ENCODE data around the gene NEO1. TPM values are rescaled to one million over a fixed set of nuclear protein-coding genes. Genes with fewer than 3 reads are reported as not detected.

The NEO1 gene
- total and polyA plus RNA-seq, 9 donors = 19.6 to 49.7 (median 37.1) TPM

DNA sequence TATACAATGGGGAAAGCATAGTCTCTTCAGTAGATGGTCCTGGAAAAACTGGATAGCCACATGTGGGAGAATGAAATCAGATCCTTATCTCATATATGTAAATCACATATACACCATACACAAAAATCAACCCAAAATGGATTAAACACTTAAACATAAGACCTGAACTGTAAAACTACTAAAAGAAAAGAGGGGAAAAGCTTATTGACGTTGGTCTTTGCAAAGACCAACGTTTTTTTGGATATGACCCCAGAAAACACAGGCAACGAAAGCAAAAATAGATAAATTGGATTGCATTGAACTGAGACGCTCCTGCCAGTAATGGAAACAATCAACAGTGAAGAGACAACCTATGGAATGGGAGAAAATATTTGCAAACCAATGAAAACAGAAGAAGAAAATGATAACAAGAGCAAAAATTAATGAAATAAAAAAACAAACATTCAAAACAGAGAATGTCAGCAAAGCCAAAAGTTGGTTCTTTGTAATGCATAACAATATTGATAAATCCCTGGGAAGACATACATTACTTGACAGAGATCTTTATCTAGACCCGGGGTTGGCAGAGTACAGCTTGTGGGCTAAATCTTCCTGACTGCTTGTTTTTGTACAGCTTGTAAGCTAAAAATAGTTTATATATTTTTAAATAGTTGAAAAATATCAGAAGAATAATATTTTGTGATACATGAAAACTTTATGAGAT lies 86.9 kb downstream of the NEO1 start:
- no peaks in the 10 kb centered on the region for H3K4me1 ChIP-seq (ENCODE audit: control insufficient read depth, insufficient read depth, low read length)
- no peaks in the 10 kb centered on the region for H3K27me3 ChIP-seq (ENCODE audit: control insufficient read depth, insufficient read depth, low read length)
- WGBS (ENCODE audit: insufficient coverage) = 66% methylated on average over 3 of the region's 5 CpGs
- peak; percentile 53 for DNase-seq
- H3K4me3 ChIP-seq (ENCODE audit: low read length) = no peak overlapping the region
- no peak overlapping the region for H3K27ac ChIP-seq (ENCODE audit: low read length)
- no peaks in the 10 kb centered on the region for H3K36me3 ChIP-seq (ENCODE audit: control insufficient read depth, insufficient read depth, low read length)
- no peaks in the 10 kb centered on the region for H3K9me3 ChIP-seq (replicated peaks; ENCODE audit: control insufficient read depth, low read depth, low read length)

DNA sequence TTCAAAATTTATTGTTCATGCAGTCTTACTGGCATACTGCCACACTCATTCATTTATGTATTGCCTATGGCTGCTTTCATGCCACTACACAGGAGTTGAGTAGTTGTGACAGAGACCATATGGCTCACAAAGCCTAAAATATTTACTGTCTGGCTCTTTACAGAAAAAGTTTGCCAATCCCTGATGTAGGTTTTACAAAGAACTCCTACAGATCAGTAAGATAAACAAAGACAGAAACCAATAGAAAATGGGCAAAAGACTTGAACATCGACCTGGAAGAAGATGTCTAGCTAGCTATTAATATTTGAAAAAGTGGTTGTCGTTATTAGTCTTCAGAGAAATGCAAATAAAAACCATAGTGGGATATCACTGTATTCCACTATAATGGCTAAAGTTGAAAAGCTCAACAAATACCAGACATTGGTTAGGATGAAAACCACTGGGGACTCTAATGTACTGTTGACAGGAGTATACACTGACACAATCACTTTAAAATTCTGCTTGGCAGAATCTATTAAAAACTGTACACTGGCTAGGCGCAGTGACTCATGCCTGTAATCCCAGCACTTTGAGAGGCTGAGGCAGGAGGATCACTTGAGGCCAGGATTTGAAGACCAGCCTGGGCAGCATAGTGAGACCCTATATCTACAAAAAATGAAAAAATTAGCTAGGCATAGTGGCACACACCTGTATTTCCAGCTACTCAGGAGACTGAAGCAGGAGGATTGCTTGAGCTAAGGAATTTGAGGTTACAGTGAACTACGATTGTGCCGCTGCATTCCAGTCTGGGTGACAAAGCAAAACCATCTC lies 87.7 kb downstream of the NEO1 start:
- H3K27me3 ChIP-seq (ENCODE audit: control insufficient read depth, insufficient read depth, low read length) = no peaks in the 10 kb centered on the region
- no peak overlapping the region for H3K4me3 ChIP-seq (ENCODE audit: low read length)
- no peak overlapping the region for H3K27ac ChIP-seq (ENCODE audit: low read length)
- DNase-seq = peak; percentile 14
- no peaks in the 10 kb centered on the region for H3K9me3 ChIP-seq (replicated peaks; ENCODE audit: control insufficient read depth, low read depth, low read length)
- WGBS (ENCODE audit: insufficient coverage) = 86% methylated on average over 1 of the region's 5 CpGs
- no peaks in the 10 kb centered on the region for H3K4me1 ChIP-seq (ENCODE audit: control insufficient read depth, insufficient read depth, low read length)
- H3K36me3 ChIP-seq (ENCODE audit: control insufficient read depth, insufficient read depth, low read length) = peaks cover 3% of the 10 kb centered on the region

DNA sequence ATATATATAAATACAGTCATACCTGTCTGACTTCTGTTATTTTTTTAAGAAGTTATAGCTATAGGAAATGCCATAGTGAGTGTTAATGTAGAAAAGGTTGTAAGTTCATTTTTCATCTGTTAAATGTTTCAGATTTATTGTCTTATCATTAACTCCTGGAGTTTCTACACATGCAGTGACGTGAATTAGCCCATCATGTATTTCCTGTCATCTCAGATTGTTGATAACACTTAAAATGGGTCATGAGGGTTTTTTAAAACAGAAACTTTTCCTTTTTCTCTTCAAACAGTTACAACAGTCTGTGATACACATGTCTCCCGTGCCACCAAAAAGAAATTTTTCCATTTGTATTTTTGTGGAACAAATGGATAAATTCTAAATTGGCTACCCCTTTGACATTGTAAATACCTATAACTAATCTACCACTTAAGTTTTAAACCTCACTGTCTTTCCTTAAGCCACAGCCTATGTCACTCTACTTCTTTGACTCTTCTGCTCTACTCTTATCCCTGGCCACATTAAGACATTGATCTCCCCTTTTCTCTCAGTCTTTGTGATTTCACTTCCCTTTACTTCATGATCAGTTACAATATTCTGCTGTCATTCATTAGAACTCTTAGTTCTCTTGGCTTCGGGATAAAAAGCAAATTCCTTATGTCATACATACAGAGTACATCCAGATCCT lies 89.1 kb downstream of the NEO1 start:
- H3K27ac ChIP-seq (ENCODE audit: low read length) = no peak overlapping the region

DNA sequence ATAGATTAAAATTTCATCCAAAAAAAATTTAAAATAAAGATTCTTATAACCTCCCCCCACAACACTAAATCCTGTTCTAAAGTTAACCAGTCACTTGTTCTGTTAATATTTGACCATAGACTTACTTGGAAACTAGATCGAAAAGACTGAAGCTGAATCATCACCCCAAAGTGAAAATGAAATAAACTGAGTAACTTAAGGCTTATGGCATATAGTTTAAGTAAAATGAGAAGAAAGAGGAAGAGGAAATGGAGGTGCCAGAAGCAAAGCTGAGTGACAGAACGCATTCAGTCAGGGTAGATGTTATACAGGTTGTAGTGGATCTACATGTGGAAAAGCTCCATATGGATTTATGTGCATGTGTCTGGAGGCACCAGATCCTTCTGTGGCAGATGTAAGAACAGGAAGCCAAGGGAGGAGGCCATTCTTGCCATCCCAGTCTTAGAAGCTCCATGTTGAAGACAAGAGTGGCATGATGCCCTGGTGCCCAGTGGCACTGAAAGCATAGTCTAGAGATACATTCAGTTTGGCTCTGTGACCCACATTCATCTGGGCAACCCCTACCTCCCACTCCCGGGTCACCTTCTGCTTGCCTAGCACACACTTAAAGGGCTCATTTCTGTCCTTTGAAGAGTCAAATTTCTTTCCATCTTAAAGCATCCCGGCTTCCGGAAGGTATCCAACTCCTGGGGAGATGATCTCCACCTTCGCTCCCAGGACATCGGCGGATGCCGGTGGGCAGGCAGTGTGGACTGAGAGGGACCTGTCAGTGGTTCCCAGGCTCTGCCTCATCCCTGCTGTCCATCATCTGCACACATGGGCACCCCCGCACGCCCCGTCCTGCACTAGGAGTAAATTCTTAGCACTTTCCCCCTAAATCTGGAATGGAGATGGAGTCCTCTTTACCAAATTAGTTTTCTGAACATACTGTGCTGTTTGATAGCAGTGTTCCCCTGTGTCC lies 90.8 kb downstream of the NEO1 start:
- H3K27ac ChIP-seq (ENCODE audit: low read length) = no peak overlapping the region
- no peak for DNase-seq
- peaks cover 3% of the 10 kb centered on the region for H3K36me3 ChIP-seq (ENCODE audit: control insufficient read depth, insufficient read depth, low read length)
- H3K27me3 ChIP-seq (ENCODE audit: control insufficient read depth, insufficient read depth, low read length) = no peaks in the 10 kb centered on the region
- H3K4me3 ChIP-seq (ENCODE audit: low read length) = no peak overlapping the region
- H3K9me3 ChIP-seq (replicated peaks; ENCODE audit: control insufficient read depth, low read depth, low read length) = no peaks in the 10 kb centered on the region
- H3K4me1 ChIP-seq (ENCODE audit: control insufficient read depth, insufficient read depth, low read length) = no peaks in the 10 kb centered on the region
- WGBS (ENCODE audit: insufficient coverage) = 97% methylated on average over 4 of the region's 12 CpGs

More for the DNA sequence above, 89.1 kb downstream of the NEO1 start:
- Histone ChIP-seq H3K4me1 (ENCODE audit: control insufficient read depth, insufficient read depth, low read length) (no peaks in the 10 kb centered on the region), H3K36me3 (ENCODE audit: control insufficient read depth, insufficient read depth, low read length) (peaks cover 3% of the 10 kb centered on the region), H3K27me3 (ENCODE audit: control insufficient read depth, insufficient read depth, low read length) (no peaks in the 10 kb centered on the region), H3K9me3 (replicated peaks; ENCODE audit: control insufficient read depth, low read depth, low read length) (no peaks in the 10 kb centered on the region), H3K4me3 (ENCODE audit: low read length) (no peak overlapping the region)
- DNase-seq = peak; percentile 11
- no CpG with 5 or more reads among the region's 3 CpGs for WGBS (ENCODE audit: insufficient coverage)

DNA sequence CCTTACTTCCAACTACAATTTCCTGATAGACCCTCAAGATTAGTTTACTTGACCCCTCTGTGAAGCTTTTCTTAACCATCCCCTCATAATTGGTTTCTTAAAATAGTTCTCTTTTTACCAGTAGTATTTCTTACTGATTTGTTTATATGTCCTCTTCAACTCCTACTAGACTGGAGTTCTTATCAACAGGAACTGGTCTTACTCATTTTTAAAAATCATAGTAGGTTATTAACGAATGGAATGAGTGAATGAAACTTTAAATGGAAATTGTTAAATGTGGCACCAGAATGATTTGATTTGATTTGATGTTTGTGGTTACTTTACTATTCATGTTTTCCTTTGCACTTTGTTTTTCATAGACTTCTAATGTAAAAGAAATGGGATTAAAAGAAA lies 91.5 kb downstream of the NEO1 start:
- no peak overlapping the region for H3K4me3 ChIP-seq (ENCODE audit: low read length)
- no peak overlapping the region for H3K27ac ChIP-seq (ENCODE audit: low read length)
- H3K4me1 ChIP-seq (ENCODE audit: control insufficient read depth, insufficient read depth, low read length) = no peaks in the 10 kb centered on the region
- H3K36me3 ChIP-seq (ENCODE audit: control insufficient read depth, insufficient read depth, low read length) = peaks cover 3% of the 10 kb centered on the region
- H3K9me3 ChIP-seq (replicated peaks; ENCODE audit: control insufficient read depth, low read depth, low read length) = no peaks in the 10 kb centered on the region
- DNase-seq = no peak
- no peaks in the 10 kb centered on the region for H3K27me3 ChIP-seq (ENCODE audit: control insufficient read depth, insufficient read depth, low read length)
- no CpG with 5 or more reads among the region's 1 CpG for WGBS (ENCODE audit: insufficient coverage)

DNA sequence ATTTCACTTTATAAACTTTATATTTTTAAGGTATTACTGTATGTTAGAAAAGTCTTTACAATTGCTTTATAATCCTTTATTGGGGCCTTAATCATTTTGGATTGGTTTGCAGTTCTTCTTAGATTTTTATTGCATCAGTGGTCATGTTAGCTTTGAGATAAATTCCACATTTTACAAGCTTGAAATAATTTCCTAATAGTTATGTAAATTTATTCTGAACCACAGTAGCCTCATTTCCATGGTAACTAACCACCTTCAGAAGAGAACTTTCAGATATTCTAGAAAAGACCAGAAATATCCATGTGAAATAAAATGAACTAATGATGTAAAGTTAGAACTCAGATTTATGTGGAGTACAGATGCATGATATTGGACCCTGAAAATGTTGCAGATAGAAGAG lies 94.2 kb downstream of the NEO1 start:
- Histone ChIP-seq H3K4me1 (ENCODE audit: control insufficient read depth, insufficient read depth, low read length) (no peaks in the 10 kb centered on the region), H3K4me3 (ENCODE audit: low read length) (no peak overlapping the region), H3K27me3 (ENCODE audit: control insufficient read depth, insufficient read depth, low read length) (no peaks in the 10 kb centered on the region), H3K9me3 (replicated peaks; ENCODE audit: control insufficient read depth, low read depth, low read length) (no peaks in the 10 kb centered on the region), H3K36me3 (ENCODE audit: control insufficient read depth, insufficient read depth, low read length) (peaks cover 3% of the 10 kb centered on the region), H3K27ac (ENCODE audit: low read length) (no peak overlapping the region)
- DNase-seq = no peak

DNA sequence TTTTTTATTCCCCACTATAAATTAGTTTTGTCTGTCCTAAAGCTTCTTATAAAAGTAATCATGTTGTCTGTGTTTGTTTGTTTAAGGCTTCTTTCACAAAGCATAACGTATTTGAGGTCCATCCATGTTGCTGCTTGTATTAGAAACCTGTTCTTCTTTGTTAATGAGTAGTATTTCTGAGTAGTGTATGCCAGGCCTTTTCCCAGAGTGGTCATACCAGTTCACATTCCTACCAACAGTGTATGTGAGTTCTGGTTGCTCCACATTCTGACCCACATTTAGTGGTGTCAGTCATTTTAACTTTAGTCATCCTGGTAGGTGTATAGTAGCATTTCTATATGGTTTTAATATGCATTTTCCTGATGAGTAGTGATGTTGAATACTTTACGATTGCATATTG lies 98.6 kb downstream of the NEO1 start:
- no peak overlapping the region for H3K4me3 ChIP-seq (ENCODE audit: low read length)
- H3K27ac ChIP-seq (ENCODE audit: low read length) = no peak overlapping the region
- WGBS (ENCODE audit: insufficient coverage) = no CpG with 5 or more reads among the region's 2 CpGs
- H3K9me3 ChIP-seq (replicated peaks; ENCODE audit: control insufficient read depth, low read depth, low read length) = peaks cover 7% of the 10 kb centered on the region
- no peaks in the 10 kb centered on the region for H3K27me3 ChIP-seq (ENCODE audit: control insufficient read depth, insufficient read depth, low read length)
- H3K4me1 ChIP-seq (ENCODE audit: control insufficient read depth, insufficient read depth, low read length) = peaks cover 3% of the 10 kb centered on the region
- no peak for DNase-seq
- H3K36me3 ChIP-seq (ENCODE audit: control insufficient read depth, insufficient read depth, low read length) = no peaks in the 10 kb centered on the region

DNA sequence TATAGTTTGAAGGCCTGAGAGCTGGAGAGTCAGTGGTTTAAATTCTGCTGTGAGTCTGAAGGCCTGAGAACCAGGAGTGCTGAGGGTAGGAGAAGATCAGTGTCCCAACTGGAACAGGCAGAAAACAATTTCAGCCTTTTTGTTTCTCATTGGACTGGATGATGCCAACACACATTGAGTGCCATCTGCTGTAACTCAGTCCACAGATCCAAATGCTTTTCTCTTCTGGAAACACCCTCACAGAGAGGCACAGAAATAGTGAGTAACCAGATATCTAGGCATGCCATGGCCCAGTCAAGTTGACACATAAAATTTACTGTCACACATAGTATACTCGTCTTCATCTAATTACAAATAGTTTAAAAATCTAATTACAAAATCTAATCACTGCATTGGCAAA lies 100.8 kb downstream of the NEO1 start:
- H3K4me3 ChIP-seq (ENCODE audit: low read length) = no peak overlapping the region
- H3K36me3 ChIP-seq (ENCODE audit: control insufficient read depth, insufficient read depth, low read length) = peaks cover 4% of the 10 kb centered on the region
- H3K4me1 ChIP-seq (ENCODE audit: control insufficient read depth, insufficient read depth, low read length) = peaks cover 3% of the 10 kb centered on the region
- peak; percentile 30 for DNase-seq
- no peak overlapping the region for H3K27ac ChIP-seq (ENCODE audit: low read length)
- H3K27me3 ChIP-seq (ENCODE audit: control insufficient read depth, insufficient read depth, low read length) = no peaks in the 10 kb centered on the region
- no CpG with 5 or more reads among the region's 1 CpG for WGBS (ENCODE audit: insufficient coverage)
- peaks cover 15% of the 10 kb centered on the region for H3K9me3 ChIP-seq (replicated peaks; ENCODE audit: control insufficient read depth, low read depth, low read length)

DNA sequence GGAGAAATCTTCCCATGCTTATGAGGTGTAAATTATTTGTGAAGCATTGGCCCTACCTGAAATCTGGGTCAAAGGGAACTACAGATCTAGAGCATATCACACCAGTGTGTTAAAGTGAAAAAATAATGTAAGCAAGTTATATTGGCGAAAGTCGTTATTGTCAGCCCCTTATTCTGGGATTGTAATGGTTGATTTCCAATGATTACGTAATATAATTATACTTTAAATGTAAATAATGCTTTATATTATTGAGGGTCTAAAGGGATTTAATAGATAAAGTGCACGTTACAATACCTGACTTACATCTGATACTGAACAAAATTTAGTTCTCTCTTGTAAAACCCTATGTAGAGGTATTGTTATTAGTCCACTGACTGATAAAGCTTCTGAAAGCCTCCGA lies 101.2 kb downstream of the NEO1 start:
- no peak for DNase-seq
- H3K4me3 ChIP-seq (ENCODE audit: low read length) = no peak overlapping the region
- peaks cover 3% of the 10 kb centered on the region for H3K4me1 ChIP-seq (ENCODE audit: control insufficient read depth, insufficient read depth, low read length)
- peaks cover 4% of the 10 kb centered on the region for H3K36me3 ChIP-seq (ENCODE audit: control insufficient read depth, insufficient read depth, low read length)
- H3K27ac ChIP-seq (ENCODE audit: low read length) = no peak overlapping the region
- H3K9me3 ChIP-seq (replicated peaks; ENCODE audit: control insufficient read depth, low read depth, low read length) = peaks cover 15% of the 10 kb centered on the region
- H3K27me3 ChIP-seq (ENCODE audit: control insufficient read depth, insufficient read depth, low read length) = no peaks in the 10 kb centered on the region
- no CpG with 5 or more reads among the region's 5 CpGs for whole genome bisulfite sequencing (ENCODE audit: insufficient coverage)

Measured in muscle of leg (tissue), 11 donors.